Measurements from ENCODE around the gene CNOT9.
"Not testable (repeated sequence)": the region's sequence is repeated elsewhere in the genome, so short reads cannot be mapped to it uniquely, and the experiment has no call there.

CNOT9 gene

DNA sequence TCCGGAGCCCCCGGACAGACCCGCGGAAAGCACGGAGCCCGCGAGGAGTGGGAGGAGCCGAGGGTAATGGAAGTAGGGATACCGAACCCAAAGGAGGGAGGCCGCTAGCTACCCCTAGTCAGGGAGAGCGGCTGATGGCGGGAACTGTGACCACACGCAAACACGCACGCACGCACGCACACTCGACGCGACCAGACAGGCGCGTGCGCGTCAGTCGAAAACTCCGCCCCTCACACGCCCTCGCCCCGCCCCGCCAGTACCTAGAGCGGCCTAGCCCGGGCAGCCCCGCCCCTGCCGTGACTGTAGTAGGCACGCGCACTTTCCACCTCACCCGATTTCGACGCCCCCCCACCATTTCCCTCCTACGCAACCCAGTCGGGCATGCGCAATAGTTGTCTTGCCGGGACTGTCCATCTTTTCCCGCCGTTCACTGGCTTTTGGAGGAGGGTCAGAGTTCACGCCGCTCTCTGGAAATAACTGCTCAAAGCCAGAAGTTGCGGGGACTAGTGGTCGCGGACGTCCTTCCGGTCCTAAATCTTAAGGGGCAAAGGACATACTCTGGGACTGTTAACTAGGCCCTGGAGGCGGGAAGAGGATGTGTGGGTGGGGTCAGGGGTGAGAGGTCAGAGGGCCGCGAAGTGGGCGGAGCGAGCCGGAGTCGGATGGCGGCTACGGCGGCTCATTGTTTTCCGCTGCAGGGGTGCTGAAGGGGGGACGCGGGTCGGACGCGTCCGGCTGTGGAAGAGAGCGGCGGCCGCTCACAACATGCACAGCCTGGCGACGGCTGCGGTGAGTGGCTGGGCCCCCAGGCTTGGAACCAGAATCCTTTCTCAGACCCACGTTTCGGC lies at the start of gene CNOT9, which contains the start of gene USP37:
TSS of gene CNOT9 (plus strand) at position 650 of the 848 bp plus-strand sequence. CDS start at position 766, 116 bp downstream.
TSS of gene USP37 (minus strand) at position 162 of the 848 bp plus-strand sequence. CDS start 9,698 bp downstream, outside the sequence.
- Histone ChIP-seq H3K36me3 (no peaks in the 10 kb centered on the region), H3K27ac (peak within 1 kb of the TSS; percentile 94)
- TF ChIP-seq, protein P1, sequence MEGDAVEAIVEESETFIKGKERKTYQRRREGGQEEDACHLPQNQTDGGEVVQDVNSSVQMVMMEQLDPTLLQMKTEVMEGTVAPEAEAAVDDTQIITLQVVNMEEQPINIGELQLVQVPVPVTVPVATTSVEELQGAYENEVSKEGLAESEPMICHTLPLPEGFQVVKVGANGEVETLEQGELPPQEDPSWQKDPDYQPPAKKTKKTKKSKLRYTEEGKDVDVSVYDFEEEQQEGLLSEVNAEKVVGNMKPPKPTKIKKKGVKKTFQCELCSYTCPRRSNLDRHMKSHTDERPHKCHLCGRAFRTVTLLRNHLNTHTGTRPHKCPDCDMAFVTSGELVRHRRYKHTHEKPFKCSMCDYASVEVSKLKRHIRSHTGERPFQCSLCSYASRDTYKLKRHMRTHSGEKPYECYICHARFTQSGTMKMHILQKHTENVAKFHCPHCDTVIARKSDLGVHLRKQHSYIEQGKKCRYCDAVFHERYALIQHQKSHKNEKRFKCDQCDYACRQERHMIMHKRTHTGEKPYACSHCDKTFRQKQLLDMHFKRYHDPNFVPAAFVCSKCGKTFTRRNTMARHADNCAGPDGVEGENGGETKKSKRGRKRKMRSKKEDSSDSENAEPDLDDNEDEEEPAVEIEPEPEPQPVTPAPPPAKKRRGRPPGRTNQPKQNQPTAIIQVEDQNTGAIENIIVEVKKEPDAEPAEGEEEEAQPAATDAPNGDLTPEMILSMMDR (IDR thresholded peaks at IDR 0.05): peak; percentile 39

DNA sequence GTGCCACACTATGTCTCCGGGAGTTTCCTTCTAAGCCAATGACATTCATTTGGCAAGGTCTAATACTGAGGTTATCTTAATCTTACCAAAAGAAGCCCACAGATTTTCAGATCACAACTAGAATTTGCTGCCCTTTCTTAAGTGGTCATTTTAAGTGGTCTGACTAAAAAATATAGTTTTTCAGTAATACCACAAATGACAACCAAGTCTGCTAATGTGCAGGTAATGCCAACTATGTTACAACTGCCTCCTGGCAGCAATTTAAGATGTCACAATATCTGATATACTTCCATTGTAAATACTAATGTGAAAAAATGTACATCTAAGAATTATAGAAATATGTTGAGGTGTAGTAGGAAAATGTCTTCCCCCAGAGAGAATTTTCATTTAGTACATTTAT lies 49.8 kb upstream of the CNOT9 start:
- H3K27ac ChIP-seq: no peak overlapping the region
- no peaks in the 10 kb centered on the region for H3K36me3 ChIP-seq
- no peaks in the 10 kb centered on the region for H3K4me1 ChIP-seq (ENCODE audit: control insufficient read depth in 1 of 2, insufficient read depth in 1 of 2, low read depth in 1 of 2, low read length in 1 of 2)
- no peaks in the 10 kb centered on the region for H3K27me3 ChIP-seq
- H3K4me3 ChIP-seq (ENCODE audit: low read depth in 1 of 2, low read length in 1 of 2): no peak overlapping the region
- H3K9me3 ChIP-seq: no peaks in the 10 kb centered on the region
- TF ChIP-seq, protein P1 (IDR thresholded peaks at IDR 0.05): no peak

More for the DNA sequence above, at the start of gene CNOT9, which contains the start of gene USP37:
- Histone ChIP-seq H3K4me1 (ENCODE audit: control insufficient read depth in 1 of 2, insufficient read depth in 1 of 2, low read depth in 1 of 2, low read length in 1 of 2) (peaks cover 25% of the 10 kb centered on the region in 2 experiments), H3K4me3 (ENCODE audit: low read depth in 1 of 2, low read length in 1 of 2) (peak within 1 kb of the TSS; percentile 82 to 94), H3K9me3 (no peaks in the 10 kb centered on the region), H3K27me3 (no peaks in the 10 kb centered on the region)

- Histone ChIP-seq H3K27me3 (no peaks in the 10 kb centered on the region), H3K4me1 (ENCODE audit: control insufficient read depth in 1 of 2, insufficient read depth in 1 of 2, low read depth in 1 of 2, low read length in 1 of 2) (no peaks in the 10 kb centered on the region), H3K27ac (no peak overlapping the region), H3K9me3 (no peaks in the 10 kb centered on the region), H3K36me3 (peaks cover 27% of the 10 kb centered on the region), H3K4me3 (ENCODE audit: low read depth in 1 of 2, low read length in 1 of 2) (no peak overlapping the region)
- TF ChIP-seq, protein P1 (IDR thresholded peaks at IDR 0.05): no peak
These were observed 45.0 kb upstream of the CNOT9 start for GRCh38 chr2:218523651-218524050.

- not testable (repeated sequence) for H3K9me3 ChIP-seq; H3K27ac ChIP-seq; H3K4me3 ChIP-seq (ENCODE audit: low read depth in 1 of 2, low read length in 1 of 2); H3K27me3 ChIP-seq; H3K4me1 ChIP-seq (ENCODE audit: control insufficient read depth in 1 of 2, insufficient read depth in 1 of 2, low read depth in 1 of 2, low read length in 1 of 2)
- H3K36me3 ChIP-seq: peaks cover 67% of the 10 kb centered on the region
These were observed 40.2 kb upstream of the CNOT9 start for GRCh38 chr2:218528409-218528808.

DNA sequence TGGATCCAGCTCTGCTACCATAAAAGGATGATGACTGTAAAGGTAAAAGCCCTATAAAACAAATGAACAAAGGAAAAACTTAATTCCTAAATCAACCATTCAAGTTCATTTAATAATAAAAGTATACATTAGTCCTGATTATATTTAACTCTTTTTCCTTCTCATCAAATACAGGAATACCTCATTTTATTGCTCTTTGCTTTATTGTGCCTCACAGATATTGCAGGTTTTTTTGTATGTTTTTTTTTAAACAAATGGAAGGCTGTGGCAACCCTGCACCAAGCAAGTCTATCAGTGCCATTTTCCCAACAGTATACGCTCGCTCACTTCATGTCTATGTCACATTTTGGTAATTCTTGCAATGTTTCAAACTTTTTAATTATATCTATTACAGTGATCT lies 38.6 kb upstream of the CNOT9 start:
- Histone ChIP-seq H3K36me3 (peaks cover 73% of the 10 kb centered on the region), H3K9me3 (no peaks in the 10 kb centered on the region), H3K27ac (no peak overlapping the region), H3K4me1 (ENCODE audit: control insufficient read depth in 1 of 2, insufficient read depth in 1 of 2, low read depth in 1 of 2, low read length in 1 of 2) (no peaks in the 10 kb centered on the region), H3K27me3 (no peaks in the 10 kb centered on the region), H3K4me3 (ENCODE audit: low read depth in 1 of 2, low read length in 1 of 2) (no peak overlapping the region)
- TF ChIP-seq, protein P1 (IDR thresholded peaks at IDR 0.05): no peak

- H3K36me3 ChIP-seq: peaks cover 74% of the 10 kb centered on the region
- TF ChIP-seq, protein P1 (IDR thresholded peaks at IDR 0.05): no peak
These were observed 31.7 kb upstream of the CNOT9 start for GRCh38 chr2:218536804-218537494.

More at GRCh38 chr2:218536804-218537494, 31.7 kb upstream of the CNOT9 start:
- no peak overlapping the region for H3K4me3 ChIP-seq (ENCODE audit: low read depth in 1 of 2, low read length in 1 of 2)
- H3K27me3 ChIP-seq: no peaks in the 10 kb centered on the region
- H3K27ac ChIP-seq: no peak overlapping the region
- no peaks in the 10 kb centered on the region for H3K4me1 ChIP-seq (ENCODE audit: control insufficient read depth in 1 of 2, insufficient read depth in 1 of 2, low read depth in 1 of 2, low read length in 1 of 2)
- no peaks in the 10 kb centered on the region for H3K9me3 ChIP-seq

All from neutrophil (primary cell).